Adrenal gland (tissue), 12 donors: ENCODE measurements around the gene SRPK3. TPM values are rescaled to one million over a fixed set of nuclear protein-coding genes. Genes with fewer than 3 reads are reported as not detected.

Experiments
- DNase-seq, 7 donors: peaks; one replicate each; pipeline ENCODE4 v3.0.0-alpha.2; 2019 to 2020
- H3K27ac ChIP-seq, 5 donors: fragments of 200-600 bp; sonication (generic) in 4 of 5; 1 replicate in 3 of 5; 2 replicates in 2 of 5; pipeline versions ENCODE4 v1.5.1 to v1.8.0; 2016 to 2020; ENCODE audit warnings: mild to moderate bottlenecking in 1 of 5
- H3K27me3 ChIP-seq: fragments of 200-600 bp; 2 replicates; pipeline ENCODE4 v1.8.0; 2021
- H3K36me3 ChIP-seq, 2 donors: fragments of 200-600 bp; replicated peaks in 1 of 2; 1 replicate in 1 of 2; 2 replicates in 1 of 2; pipeline versions ENCODE4 v1.5.1 to v1.8.0; 2018 to 2022
- H3K4me1 ChIP-seq, 2 donors: fragments of 200-600 bp; replicated peaks in 1 of 2; 1 replicate in 1 of 2; 2 replicates in 1 of 2; pipeline versions ENCODE4 v1.5.1 to v1.8.0; 2018 to 2021
- H3K4me3 ChIP-seq, 4 donors: fragments of 200-600 bp; sonication (generic) in 3 of 4; one replicate each; pipeline ENCODE4 v1.5.1; 2016 to 2018
- H3K9me3 ChIP-seq, 3 donors: fragments of 200-600 bp; sonication (generic) in 1 of 3; replicated peaks in 1 of 3; 1 replicate in 2 of 3; 2 replicates in 1 of 3; pipeline versions ENCODE4 v1.5.1 to v1.8.0; 2016 to 2021
- POLR2A ChIP-seq, 2 donors: fragments of 450-650 bp; IDR thresholded peaks; one replicate each; pipeline ENCODE4 v1.6.1; 2017; ENCODE audit warnings: antibody characterized with exemption in 2 of 2, mild to moderate bottlenecking in 2 of 2, moderate library complexity in 1 of 2
- WGBS, 4 donors: extraction: QIAGEN DNeasy Blood & Tissue Kit in 2 of 4; methylation state at CpG; one replicate each; pipeline versions ENCODE4 v1.1.5 to v1.1.7; 2013 to 2017; 5-methylcytosine and 5-hydroxymethylcytosine counted together
- intact Hi-C, 2 donors: fragments of 100-400 bp; cut with DNase I; formaldehyde crosslinking; loops; one replicate each; pipeline versions ENCODE4 v1.14.1 to v1.15.0; 2022 to 2023
- polyA plus RNA-seq, 3 donors: library from polyadenylated mRNA; stranded (reverse); fragments of 200-250 nt in 2 of 3; fragments of 350-450 nt in 1 of 3; fragmentation: Illumina TruSeq in 1 of 3; extraction: RNeasy Lipid Tissue Mini Kit (QIAGEN cat#74804) in 1 of 3; gene quantifications; one replicate each; pipeline ENCODE4 v1.2.3, GENCODE V29; 2013 to 2014
- total RNA-seq, 9 donors: library from RNA; depleted of rRNA in 4 of 9; stranded (reverse); fragments of >200 nt in 4 of 9; fragments of 120-200 nt in 1 of 9; fragmentation: NEBNext Ultra II Directional in 1 of 9; extraction: Animal tissue kit (Norgen Biotek cat#: 25700) in 1 of 9; gene quantifications; one replicate each; pipeline versions ENCODE4 v1.1.0 to v1.2.4, GENCODE V29; 2013 to 2023
- TF ChIP-seq, protein P1 (sequence below), 6 experiments: fragments of 450-650 bp in 4 of 6; fragments of 200-600 bp in 2 of 6; sonication (generic) in 1 of 6; IDR thresholded peaks; 1 replicate in 5 of 6; 2 replicates in 1 of 6; pipeline versions ENCODE4 v1.5.1 to v1.8.0; 2016 to 2021; ENCODE audit warnings: antibody characterized with exemption in 6 of 6, mild to moderate bottlenecking in 2 of 6, moderate library complexity in 1 of 6
- donor health status: healthy with polysubstance abuse.
- donor health status: Bipolar disorder and iron deficiency.
- donor health status: DM: yes; HTN: yes; CAD: no.
- donor health status: DM: no; HTN: no; CAD: no.
- donor health status: DM: no; HTN: no; CAD: no.
- donor health status: DM: yes; HTN: yes; CAD: no.

Gene SRPK3
- total and polyA plus RNA-seq, 12 donors: 0.14 to 20.5 (median 1.3) TPM; not detected in 1

- 76 to 82% (median 79%) methylated on average over 13 to 18 of the region's 18 CpGs; no CpG with 5 or more reads in 1 of the 4 donors for WGBS, 4 donors
- intact Hi-C loops: loop anchor here in 1 of 2 donors (5.0 kb wide), 1 partner anchor 194 kb away; no protein-coding TSS in a partner anchor
These were observed 17.4 kb upstream of the SRPK3 start for GRCh38 chrX:153763298-153763932.

DNA sequence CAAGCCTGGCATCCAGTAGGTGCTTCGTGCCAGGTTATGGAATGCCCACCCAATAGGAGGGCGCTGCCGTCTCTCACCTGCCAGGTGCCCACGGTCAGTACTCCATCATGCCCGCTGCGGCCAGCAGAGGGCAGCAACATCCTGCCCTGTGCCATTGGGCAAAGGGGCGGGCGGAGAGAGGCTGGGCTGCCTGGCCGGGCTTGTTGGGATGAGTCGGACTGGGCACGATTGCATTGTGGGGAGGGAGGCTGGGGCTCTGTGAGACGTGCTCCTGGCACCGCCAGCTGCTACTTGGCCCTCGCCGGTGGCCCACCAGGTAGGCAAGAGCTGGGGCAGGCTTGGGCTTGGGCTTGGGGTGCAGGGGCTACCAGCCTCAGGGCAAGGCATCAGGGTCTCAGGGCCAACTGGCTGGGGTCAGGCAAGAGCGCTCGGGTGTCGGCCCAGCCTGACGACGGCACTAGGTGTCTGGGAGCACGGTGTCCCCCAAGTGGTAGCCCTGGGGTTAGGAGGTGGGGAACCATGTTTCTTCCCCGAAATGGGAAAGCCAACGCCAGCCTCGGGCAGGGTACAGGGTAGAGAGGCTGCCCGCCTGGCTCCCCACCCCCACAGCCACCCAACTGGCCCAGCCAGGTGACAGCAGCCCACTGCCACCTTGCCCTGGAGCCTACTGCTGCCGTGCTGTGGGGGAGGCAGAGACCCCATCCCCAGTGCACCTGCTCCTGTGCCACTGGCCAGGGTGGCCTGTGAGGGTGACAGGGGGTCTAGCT is 16.7 kb upstream of the SRPK3 start, which contains the start of gene PLXNB3:
TSS of gene PLXNB3 (plus strand) at position 261 of the 767 bp plus-strand sequence. CDS start 1,287 bp downstream, outside the sequence.
- Histone ChIP-seq H3K4me3 (peak within 1 kb of the TSS in 1 of 4 donors; percentile 42), H3K27ac (peak within 1 kb of the TSS; percentile 7 to 87 (median 75)), H3K27me3 (no peaks in the 10 kb centered on the region), H3K4me1 (peaks cover 0 to 18% of the 10 kb centered on the region in 2 donors), H3K9me3 (no peaks in the 10 kb centered on the region), H3K36me3 (no peaks in the 10 kb centered on the region)
- TF ChIP-seq POLR2A (IDR thresholded peaks at IDR 0.05): peak in 1 of 2 donors; percentile 67
- TF ChIP-seq, protein P1, sequence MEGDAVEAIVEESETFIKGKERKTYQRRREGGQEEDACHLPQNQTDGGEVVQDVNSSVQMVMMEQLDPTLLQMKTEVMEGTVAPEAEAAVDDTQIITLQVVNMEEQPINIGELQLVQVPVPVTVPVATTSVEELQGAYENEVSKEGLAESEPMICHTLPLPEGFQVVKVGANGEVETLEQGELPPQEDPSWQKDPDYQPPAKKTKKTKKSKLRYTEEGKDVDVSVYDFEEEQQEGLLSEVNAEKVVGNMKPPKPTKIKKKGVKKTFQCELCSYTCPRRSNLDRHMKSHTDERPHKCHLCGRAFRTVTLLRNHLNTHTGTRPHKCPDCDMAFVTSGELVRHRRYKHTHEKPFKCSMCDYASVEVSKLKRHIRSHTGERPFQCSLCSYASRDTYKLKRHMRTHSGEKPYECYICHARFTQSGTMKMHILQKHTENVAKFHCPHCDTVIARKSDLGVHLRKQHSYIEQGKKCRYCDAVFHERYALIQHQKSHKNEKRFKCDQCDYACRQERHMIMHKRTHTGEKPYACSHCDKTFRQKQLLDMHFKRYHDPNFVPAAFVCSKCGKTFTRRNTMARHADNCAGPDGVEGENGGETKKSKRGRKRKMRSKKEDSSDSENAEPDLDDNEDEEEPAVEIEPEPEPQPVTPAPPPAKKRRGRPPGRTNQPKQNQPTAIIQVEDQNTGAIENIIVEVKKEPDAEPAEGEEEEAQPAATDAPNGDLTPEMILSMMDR (IDR thresholded peaks at IDR 0.05): peak; percentile 61 to 91 (median 85)
- WGBS, 4 donors: 16 to 36% (median 25%) methylated on average over 12 to 25 of the region's 26 CpGs; no CpG with 5 or more reads in 1 of the 4 donors
- DNase-seq: peak; percentile 86 to 93 (median 90)
- intact Hi-C loops: loop anchor here in 1 of 2 donors (5.0 kb wide), 1 partner anchor 193 kb away; no protein-coding TSS in a partner anchor

More at GRCh38 chrX:153763298-153763932, 17.4 kb upstream of the SRPK3 start:
- Histone ChIP-seq H3K4me1 (peaks cover 0 to 18% of the 10 kb centered on the region in 2 donors), H3K9me3 (no peaks in the 10 kb centered on the region), H3K36me3 (no peaks in the 10 kb centered on the region), H3K27ac (no peak overlapping the region), H3K4me3 (no peak overlapping the region), H3K27me3 (no peaks in the 10 kb centered on the region)
- TF ChIP-seq POLR2A (IDR thresholded peaks at IDR 0.05): no peak
- peak in 4 of 7 donors; percentile 14 to 21 (median 16) for DNase-seq

GRCh38 chrX:153764786-153765137 is 16.1 kb upstream of the SRPK3 start:
- Histone ChIP-seq H3K36me3 (no peaks in the 10 kb centered on the region), H3K4me1 (peaks cover 0 to 18% of the 10 kb centered on the region in 2 donors), H3K27me3 (no peaks in the 10 kb centered on the region), H3K27ac (peak overlapping the region; percentile 7 to 87 (median 75)), H3K4me3 (peak overlapping the region in 1 of 4 donors; percentile 42), H3K9me3 (no peaks in the 10 kb centered on the region)
- DNase-seq: peak in 2 of 7 donors; percentile 13 to 17
- TF ChIP-seq, protein P1 (IDR thresholded peaks at IDR 0.05): no peak
- no peak for TF ChIP-seq POLR2A (IDR thresholded peaks at IDR 0.05)
- 51 to 77% (median 61%) methylated on average over 3 to 7 of the region's 7 CpGs; no CpG with 5 or more reads in 1 of the 4 donors for WGBS, 4 donors
- intact Hi-C loops: loop anchor here (5.0 kb wide), 1 partner anchor 193 kb away; no protein-coding TSS in a partner anchor

DNA sequence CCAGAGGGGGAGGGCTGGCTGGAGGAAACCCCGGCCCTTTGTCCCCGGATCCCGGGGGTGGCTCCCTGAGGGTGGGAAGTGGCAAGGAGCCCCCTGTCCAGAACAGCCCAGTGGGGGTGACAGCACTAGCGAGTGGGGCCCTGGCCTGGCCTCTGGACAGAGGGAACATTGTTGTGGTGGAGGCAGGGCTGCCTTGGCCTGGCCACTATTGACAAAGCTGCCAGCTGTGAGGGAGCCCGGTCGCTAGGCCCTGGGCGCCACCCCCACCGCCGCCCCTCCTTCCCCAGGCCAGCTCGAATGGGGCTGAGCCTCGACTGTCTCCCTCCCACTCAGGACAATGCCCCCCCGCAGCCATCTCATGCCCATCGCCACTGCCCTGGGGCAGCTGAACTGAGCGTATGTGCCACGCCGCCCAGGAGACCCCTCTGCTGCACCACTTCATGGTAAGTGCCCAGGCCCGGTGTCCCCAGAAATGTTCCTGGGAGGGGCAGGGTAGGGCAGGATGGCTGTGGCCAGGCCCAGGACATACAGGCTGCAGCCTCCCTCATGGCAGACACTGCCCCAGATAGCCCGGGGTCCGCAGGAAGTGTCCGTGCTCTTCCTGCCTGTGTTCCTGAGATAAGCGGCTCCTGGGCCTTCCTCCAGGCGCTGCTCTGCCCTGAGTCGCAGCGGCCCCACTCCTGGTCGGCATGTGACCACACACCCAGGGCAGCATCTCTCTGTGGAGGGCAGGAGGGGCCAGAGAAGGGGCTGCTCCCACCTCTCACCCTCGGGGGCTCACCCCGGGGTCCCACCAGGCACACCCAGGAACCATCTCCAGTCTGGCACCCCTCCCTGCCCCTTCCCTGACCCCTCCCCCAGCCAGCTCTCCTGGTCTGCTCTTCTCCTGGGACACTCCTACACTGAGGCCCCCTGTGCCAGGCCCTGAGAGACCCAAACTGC is 15.4 kb upstream of the SRPK3 start:
- H3K36me3 ChIP-seq: no peaks in the 10 kb centered on the region
- intact Hi-C loops: loop anchor here in 1 of 2 donors (5.0 kb wide), 1 partner anchor 192 kb away; no protein-coding TSS in a partner anchor
- H3K4me3 ChIP-seq: peak overlapping the region in 1 of 4 donors; percentile 42
- H3K27me3 ChIP-seq: no peaks in the 10 kb centered on the region
- peak overlapping the region; percentile 7 to 87 (median 75) for H3K27ac ChIP-seq
- WGBS, 4 donors: 18 to 77% (median 54%) methylated on average over 13 to 27 of the region's 27 CpGs; no CpG with 5 or more reads in 1 of the 4 donors
- DNase-seq: peak in 6 of 7 donors; percentile 32 to 69 (median 56)
- H3K9me3 ChIP-seq: no peaks in the 10 kb centered on the region
- TF ChIP-seq, protein P1 (IDR thresholded peaks at IDR 0.05): no peak
- peak in 1 of 2 donors; percentile 12 for TF ChIP-seq POLR2A (IDR thresholded peaks at IDR 0.05)
- peaks cover 0 to 18% of the 10 kb centered on the region in 2 donors for H3K4me1 ChIP-seq
